NCI-H2227 (cell line): ENCODE measurements around the gene ARHGEF28.

ENCODE experiments used
- DNase-seq: peaks from one replicate; lab custom pipeline; 2025; ENCODE audit not compliant: unreplicated experiment; lab: John Stamatoyannopoulos, UW

Gene ARHGEF28

GRCh38 chr5:73625944-73626811, at the start of gene ARHGEF28:
TSS of gene ARHGEF28 (plus strand) at chr5:73626196. CDS start at chr5:73684852, 58,656 bp downstream.
- DNase-seq, result peak; percentile 80

GRCh38 chr5:73582285-73583145, 43.5 kb upstream of the ARHGEF28 start:
- no peak for DNase-seq

- DNase-seq, result no peak
Observed at GRCh38 chr5:73587923-73588322, 38.1 kb upstream of the ARHGEF28 start.

GRCh38 chr5:73591102-73591695, 34.8 kb upstream of the ARHGEF28 start:
- peak; percentile 76 for DNase-seq

GRCh38 chr5:73591698-73592501, 34.1 kb upstream of the ARHGEF28 start:
- DNase-seq, result peak; percentile 25

GRCh38 chr5:73592551-73592950, 33.4 kb upstream of the ARHGEF28 start:
- no peak for DNase-seq

GRCh38 chr5:73596705-73597328, 29.2 kb upstream of the ARHGEF28 start:
- peak; percentile 21 for DNase-seq

GRCh38 chr5:73599380-73599779, 26.6 kb upstream of the ARHGEF28 start:
- no peak for DNase-seq

- no peak for DNase-seq
Observed at GRCh38 chr5:73603998-73604397, 22.0 kb upstream of the ARHGEF28 start.

GRCh38 chr5:73605223-73606087, 20.5 kb upstream of the ARHGEF28 start:
- DNase-seq, result no peak

- DNase-seq, result no peak
Observed at GRCh38 chr5:73606206-73606753, 19.7 kb upstream of the ARHGEF28 start.

- no peak for DNase-seq
Observed at GRCh38 chr5:73607228-73607627, 18.8 kb upstream of the ARHGEF28 start.

GRCh38 chr5:73612799-73613198, 13.2 kb upstream of the ARHGEF28 start:
- no peak for DNase-seq

- no peak for DNase-seq
Observed at GRCh38 chr5:73615085-73615484, 10.9 kb upstream of the ARHGEF28 start.

- DNase-seq, result no peak
Observed at GRCh38 chr5:73615947-73616346, 10.0 kb upstream of the ARHGEF28 start.

GRCh38 chr5:73617510-73618279, 8.3 kb upstream of the ARHGEF28 start:
- peak; percentile 13 for DNase-seq

GRCh38 chr5:73619606-73620333, 6.2 kb upstream of the ARHGEF28 start:
- peak; percentile 31 for DNase-seq

GRCh38 chr5:73620334-73620687, 5.7 kb upstream of the ARHGEF28 start:
- no peak for DNase-seq
